HG03045 (cell line): ENCODE measurements around the gene MEPCE.
A peak's percentile ranks its signal among the peaks of the same experiment; 100 is the strongest.

Experiments used
- ATAC-seq: cut with Tn5 transposase; IDR thresholded peaks from one replicate; pipeline ENCODE4 v1.9.1; 2021; ENCODE audit warnings: mild to moderate bottlenecking, moderate library complexity; ENCODE audit not compliant: unreplicated experiment

The MEPCE gene

DNA sequence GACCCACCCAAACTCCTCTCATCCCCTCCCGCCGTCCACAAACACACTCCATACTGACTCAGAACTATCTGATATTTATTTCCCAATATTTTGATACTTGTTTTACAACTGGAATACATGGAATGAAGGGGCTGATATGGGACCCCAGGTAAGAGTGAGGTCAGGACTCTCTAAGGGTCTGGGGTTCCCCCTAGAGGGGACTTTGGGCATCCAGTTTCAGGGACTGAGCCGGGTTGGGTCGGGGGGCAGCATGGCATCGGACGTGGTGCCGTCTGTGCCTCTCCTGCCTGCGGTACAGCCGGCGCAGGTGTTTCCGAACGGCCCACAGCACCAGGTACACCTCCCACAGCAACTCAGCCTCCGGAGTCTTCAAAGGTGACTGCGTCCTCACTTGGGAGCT, 26.9 kb downstream of the MEPCE start:
- ATAC-seq: no peak

DNA sequence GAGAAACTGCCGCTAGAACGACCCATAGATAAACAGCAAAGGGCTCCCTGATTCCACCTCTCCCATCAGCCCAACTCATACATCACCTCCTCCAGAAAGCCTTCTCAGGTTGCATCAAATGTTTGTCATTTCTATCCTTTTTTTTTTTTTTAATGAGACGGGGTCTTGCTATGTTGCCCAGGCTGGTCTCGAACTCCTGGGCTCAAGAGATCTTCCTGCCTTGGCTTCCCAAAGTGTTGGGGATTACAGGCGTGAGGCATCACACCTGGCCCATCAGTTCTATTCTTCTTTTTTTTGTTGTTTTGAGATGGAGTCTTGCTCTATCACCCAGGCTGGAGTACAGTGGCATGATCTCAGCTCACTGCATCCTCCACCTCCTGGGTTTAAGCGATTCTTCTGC, 27.4 kb downstream of the MEPCE start:
- no peak for ATAC-seq

DNA sequence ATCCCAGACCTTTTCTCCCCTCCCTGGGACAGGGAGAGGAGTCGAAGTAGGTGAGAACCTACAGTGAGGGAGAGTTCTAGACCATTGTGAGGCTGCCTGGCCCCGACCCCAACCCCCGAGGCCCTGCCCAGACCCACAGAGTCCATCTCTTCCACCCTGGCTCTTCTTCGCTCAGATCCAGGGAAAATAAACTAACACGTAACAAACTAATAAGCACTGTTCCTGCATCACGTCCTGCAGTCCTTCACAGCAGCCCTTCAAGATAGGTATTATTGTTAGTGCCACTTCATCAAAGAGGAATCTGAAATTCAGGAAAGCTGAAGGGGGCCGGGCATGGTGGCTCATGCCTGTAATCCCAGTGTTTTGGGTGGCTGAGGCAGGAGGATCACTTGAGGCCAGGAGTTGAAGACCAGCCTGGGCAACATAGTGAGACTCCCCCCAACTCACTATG, 34.6 kb downstream of the MEPCE start, which contains the start of gene SPACDR:
Gene SPACDR, minus strand, starts transcription at position 51 of the 451 bp plus-strand sequence. CDS start 235 bp downstream, outside the sequence.
- ATAC-seq: no peak

DNA sequence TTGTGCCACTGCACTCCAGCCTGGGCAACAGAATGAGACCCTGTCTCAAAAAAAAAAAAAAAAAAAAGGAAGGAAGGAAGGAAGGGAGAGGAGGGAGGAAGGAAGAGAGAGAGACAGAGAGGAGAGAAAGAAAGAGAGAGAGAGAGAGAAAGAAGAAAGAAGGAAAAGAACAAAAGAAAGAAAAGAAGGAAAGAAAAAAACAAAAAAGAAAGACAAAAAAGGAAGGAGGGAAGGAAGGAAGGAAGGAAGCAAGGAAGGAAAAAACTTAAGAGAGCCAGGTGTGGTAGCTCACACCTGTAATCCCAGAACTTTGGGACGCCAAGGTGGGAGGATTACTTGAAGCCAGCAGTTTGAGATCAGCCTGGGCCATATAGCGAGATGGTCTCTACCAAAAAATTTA, 35.2 kb downstream of the MEPCE start:
- no peak for ATAC-seq

DNA sequence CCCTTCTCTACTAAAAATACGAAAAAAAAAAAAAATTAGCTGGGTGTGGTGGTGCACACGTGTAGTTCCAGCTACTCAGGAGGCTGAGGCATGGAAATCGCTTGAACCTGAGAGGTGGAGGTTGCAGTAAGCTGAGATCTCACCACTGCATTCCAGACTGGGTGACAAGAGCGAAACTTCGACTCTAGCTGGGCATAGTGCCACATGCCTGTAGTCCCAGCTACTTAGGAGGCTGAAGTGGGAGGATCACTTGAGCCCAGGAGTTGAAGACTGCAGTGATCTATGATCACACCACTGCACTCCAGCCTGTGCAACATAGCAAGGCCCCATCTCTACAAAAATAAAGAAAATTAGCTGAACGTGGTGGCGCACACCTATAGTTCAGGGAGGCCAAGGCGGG, 35.7 kb downstream of the MEPCE start:
- ATAC-seq: no peak

DNA sequence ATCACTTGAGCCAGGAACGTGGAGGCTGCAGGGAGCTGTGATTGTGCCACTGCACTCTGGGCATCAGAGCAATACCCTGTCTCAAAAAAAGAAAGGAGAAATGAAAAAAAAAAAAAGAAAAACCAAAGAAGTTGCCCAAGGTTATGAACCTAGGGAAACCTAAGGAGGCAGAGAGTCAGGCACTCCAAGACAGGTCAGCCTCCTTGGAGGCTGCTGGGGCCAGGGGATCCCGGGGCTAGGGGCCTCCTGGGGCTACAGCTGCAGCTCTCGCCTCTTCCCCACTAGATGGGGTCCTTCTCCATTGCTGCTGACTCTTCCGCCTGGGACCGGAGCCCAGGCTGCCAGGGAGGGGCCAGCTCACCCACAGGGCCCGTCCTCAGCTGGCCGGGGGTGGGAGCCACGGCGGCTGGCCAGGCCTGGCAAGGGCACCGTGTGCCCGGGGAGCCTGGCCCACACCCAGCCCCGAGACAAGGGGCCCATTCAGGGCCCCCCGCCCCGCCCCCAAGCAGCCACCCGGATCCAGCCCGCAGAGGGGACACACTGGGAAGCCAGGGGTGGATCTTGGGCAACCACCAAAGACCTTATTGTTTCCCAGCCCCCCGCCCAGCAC, 36.2 kb downstream of the MEPCE start:
- no peak for ATAC-seq

DNA sequence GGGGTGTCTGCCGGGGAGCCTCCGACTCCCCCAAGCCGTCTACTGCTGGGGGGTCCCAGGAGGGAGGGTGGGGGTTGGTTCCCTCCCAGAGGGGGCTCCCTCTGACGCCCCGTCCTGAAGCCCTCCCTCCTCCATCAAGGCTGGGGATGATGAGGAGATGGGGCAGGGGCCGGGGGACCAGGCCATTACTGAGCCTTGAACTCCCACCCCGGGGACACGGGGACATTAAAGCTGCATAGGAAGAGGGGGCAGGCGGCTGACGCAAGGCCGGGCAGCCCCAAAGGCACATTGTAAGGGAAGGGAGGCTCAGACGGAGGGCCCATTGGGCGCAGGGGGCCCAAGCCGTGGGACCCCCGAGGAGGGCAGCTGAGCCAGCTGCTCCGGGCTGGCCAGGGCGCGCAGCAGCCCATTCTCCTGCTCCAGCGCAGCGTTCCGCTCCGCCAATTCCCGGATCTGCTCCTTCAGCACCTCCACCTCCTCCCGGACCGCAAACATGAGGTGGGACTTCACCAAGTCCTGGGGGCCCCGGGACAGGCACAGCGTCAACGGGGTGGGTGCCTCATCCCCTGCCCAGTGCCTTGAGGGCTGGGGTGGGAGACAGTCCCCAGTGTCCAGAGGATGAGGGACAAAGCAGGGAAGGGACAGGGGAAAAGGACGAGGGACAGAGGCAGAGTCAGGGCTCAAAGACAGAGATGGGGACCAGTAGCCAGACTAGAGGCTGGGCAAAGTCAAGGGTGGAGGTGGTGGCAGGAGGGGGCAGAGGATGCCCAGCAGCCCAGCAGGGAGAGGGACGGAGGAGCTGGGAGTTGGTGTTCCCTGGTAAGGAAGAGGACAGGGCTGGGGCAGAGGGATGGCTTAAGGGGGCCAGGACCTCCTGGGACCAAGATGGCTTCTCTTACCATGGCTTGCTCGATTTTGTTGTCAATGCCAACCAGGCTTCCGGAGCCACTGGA, 37.3 kb downstream of the MEPCE start:
- no peak for ATAC-seq

DNA sequence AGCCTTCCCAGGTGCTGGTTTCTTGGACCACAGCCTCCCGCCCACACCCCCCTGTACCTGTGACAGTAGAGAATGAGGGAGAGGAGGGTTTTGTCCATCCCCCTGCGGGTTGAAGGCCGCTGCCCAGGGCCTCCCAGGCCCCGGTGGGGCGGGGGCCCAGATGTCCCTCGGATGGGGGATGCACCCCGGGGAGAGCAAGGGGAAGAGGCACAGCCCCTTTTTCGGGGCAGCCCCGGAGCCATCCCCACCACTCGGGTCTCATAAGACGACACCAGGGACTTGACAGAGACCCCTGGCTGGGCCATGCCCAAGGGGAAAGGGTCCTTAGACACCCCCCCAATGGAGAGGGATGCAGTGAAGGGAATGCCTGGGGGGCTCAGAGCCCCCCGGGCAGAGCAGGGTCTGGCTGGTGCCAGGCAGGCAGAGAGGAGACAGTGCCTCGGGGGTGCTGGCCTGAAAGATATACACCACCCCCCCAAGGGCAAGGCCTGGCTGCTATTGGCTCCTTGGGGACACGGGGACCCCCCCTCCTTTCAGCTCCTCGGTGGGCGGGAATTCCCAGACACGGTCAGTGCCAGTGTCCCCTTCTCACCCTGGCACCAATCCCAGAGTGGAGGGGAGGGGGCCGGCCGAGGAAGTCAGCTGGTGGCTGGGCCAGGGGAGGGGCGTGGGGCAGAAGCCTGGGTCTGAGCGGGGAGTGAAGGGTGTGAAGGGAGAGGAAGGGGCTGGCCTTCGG, 38.2 kb downstream of the MEPCE start:
- ATAC-seq: no peak

DNA sequence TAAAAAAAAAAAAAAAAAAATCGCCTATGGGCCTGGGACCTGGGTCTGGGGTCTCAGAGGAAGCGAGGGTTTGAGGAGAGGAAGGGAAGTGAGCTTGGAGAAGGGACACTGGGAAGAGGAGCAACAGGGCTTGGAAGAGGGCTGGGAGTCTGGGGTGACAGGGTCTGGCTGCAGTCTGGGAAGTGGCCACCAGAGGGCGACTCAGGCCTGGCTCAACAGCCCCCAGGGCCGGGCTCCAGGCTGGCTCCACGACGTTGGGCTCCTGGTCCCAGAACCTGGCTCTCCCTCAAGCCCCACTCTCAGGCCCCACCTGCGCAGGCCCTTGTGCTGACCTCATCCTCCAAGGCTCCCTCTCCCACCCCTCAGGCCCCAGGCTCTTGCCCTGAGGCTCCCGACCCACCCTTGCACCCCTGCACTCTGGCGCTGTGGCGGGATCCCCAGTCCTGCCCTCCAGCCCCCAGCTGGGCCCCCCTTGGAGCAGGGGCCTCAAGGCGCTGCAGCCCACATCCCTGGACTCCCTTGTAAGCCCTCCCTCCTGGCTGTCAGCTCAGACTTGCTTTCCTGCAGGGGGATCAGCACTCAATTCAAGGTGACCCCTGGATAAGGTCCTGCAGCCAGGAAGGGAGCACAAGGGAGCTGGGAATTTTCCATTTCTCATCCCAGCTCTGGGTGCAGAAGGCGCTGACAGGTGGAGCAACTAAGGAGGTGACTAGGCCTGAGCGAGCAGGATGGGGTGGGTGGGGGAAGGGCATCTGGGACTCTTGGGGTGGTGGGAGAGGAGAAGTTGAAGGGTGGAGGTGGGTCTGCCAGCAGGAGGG, 39.8 kb downstream of the MEPCE start:
- peak; percentile 61 for ATAC-seq

DNA sequence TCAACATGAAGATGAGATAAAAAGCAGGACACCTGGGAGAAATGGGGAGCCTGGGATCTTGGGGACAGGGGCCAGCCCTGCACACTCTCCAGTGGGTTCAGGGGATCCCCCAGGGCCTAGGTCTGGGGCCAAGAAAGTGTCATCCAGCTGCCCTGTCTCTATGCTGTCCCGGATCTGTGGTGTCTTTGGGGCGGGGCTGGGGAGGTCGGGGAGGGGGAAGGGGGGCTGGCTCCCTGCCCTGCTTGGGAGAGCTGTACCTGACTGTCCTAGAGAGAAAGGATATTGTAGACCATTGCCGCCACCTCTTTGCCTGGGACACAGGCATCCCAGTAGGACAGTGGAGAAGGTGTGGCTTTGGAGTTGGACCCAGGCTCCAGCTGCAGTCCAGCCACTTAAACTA, 41.4 kb downstream of the MEPCE start:
- no peak for ATAC-seq

DNA sequence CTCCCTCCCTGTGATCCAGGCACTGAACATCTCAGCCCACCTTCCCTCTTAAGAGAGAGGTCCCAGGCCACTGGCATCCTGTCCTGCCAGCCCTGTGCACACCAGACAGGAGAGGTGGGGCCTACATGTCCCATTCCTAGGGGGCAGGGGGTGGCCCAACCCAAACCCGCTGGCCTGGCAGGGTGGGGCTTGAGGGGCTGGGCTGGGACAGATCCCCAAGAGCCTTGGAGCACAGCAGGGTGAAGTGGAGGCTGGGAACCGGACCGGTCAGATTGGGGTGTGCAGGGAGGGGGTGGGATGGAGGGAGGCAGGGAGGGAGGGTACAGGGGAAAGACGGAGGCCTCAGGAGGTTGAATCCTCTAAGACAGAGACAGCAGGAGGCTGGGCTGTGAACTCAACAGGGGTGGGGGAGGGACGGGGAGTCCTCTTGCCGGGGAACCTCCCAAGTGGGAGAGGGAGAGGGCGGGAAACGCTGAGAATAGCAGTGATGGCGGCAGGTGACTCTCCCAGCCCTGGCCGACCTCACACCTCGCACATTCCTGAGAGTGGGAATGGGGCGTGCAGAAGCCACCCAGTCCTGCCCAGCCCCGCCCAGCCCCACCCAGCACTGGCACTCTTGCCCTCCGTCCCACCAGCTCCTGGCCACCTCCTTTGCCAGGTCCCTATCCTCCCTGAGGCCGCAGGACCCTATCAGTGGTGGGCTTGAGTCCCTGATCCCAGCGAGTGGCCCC, 42.7 kb downstream of the MEPCE start:
- ATAC-seq: no peak

DNA sequence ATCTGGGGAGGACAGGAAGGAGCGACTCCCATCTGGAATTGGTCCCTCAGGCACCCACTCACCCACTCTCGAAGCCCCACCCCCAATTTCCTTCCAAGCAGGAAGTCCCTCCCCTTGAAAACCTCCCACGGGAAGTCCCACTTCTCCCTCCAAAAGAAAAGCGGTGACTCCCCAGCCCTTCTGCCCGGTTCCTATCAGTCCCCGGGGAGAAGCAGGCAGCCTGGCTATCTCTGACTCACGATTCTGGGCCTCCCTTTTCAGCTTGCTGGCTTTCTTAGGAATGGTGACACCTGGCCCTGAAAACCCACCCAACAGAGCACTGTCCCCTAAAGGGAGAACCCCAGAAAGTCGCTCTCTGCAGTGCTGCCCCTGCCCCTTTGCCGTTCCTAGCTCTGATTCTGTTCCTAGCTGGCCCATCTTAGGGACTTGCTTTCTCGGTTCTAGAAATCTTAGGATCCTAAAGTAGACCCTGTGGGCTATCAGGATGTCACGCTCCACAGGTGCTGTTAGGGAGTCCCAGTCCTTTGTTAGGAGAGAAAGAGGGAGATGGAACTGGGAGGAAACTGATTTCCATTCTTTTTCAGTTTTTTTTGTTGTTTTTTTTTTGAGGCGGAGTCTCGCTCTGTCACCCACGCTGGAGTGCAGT, 43.3 kb downstream of the MEPCE start:
- ATAC-seq: no peak

DNA sequence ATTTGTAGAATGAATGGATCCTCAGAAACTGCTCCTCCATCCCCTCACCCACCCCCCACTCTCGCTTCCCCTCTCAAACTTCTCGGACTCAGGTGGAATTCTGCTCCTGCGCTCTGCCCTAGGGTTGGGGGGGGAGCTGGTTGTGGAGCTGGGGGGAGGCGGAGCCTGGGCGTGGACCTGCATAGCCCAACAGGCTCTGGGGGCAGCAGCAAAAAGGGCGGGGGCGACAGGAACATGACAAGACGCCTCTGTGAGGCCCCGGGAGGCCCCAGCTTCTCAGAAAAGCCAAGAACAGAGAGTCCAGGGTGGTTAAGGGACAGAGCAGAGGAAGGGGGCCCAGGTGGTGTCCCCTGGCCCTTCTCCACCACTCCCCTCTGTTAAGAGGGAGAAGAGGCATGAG, 45.9 kb downstream of the MEPCE start:
- ATAC-seq: no peak

DNA sequence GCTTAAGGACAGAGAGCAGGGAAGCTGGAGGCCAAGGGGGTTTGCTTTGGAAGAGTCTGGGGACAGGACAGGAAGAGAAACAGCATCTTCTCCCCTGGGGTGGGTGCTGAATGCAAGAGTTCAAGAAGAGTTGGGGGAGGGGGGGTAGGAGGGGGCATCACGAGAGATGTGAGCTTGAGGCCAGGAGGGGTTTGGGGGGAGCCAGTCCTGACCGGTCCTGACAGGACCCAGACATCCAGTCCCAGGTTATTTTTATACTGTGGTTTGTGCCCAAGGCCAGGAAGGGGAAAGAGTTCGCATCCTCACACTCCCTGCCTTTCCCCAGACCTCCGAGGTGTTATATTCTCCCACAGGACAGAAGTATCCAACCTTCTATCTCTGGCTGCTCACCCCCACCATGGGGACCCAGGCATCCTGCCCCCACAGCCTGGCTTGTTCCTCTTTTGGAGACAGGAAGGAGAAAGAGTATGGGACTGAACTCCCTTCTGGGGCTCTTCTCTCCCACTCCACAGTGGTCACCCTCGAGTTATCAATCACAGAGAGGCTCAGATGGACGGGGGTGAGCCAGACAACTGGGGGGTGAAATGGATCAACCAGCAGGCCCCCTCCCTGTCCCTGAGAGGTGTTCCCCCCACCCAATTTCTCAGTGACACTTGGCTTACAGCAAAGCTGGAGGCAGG, 46.6 kb downstream of the MEPCE start:
- ATAC-seq: no peak

DNA sequence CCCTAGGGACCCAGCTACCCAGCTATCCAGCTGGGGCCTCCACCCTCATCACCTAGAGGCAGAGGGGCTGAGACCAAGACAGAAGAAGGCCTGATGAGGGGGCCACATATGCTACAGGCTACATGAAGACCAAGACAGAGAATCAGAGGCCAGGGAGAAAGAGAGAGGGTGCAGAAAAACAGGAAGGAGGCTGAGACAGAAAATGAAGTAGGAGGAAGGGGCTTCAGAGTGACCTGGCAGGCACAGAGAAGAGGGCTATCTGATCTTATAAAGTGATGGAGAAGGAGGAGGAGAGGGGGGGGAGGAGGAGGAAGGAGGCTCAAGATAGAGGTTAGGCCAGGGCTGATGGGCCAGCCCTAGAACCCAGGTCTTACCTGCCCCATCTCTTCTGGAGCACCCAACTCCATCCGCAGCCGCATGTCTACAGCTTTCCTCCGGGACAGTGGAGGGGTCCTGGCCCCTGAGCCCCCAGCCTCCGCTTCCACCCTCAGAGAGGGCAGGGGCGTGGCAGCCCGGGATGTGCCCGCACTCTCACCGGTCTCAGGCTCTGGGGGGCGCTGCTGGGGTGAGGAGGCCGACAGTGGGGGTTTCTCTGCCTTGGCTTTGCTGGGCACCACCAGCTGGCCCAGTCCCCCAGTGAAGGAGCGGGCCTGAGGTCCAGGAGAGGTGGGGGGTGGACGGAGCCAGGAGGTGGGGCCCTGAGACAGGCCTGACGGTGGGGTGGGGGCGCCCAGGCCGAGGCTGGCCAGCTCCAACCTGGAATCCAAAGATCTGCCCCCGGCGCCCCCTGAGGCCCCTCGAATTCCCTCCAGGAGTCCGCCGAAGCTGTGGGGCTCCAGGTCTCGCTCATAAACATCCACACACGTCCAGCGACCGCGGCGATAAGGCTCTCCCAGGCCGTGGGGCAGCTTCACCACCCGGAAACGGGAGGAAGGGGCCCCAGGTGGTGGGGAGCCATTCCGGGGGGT, 47.6 kb downstream of the MEPCE start:
- no peak for ATAC-seq

DNA sequence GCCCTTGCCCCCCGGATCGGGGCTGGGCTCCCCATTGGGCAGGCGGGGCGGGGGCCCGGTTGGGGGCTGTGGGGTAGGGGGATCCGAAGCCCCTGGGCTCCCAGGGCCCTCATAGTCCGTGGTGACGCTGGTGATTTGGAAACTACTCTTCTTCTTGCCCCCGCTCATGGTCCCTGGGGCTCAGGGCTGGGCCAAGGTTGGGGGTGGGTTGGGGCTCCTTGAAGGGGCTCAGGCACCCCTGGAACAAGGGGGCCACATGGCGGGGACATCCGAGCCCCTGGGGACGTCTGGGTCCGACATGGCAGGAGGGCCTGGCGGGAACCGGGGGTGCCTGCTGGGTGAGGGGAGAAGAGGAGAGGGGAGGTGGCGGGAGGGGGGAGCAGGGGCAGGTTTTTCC, 48.2 kb downstream of the MEPCE start:
- ATAC-seq: no peak

DNA sequence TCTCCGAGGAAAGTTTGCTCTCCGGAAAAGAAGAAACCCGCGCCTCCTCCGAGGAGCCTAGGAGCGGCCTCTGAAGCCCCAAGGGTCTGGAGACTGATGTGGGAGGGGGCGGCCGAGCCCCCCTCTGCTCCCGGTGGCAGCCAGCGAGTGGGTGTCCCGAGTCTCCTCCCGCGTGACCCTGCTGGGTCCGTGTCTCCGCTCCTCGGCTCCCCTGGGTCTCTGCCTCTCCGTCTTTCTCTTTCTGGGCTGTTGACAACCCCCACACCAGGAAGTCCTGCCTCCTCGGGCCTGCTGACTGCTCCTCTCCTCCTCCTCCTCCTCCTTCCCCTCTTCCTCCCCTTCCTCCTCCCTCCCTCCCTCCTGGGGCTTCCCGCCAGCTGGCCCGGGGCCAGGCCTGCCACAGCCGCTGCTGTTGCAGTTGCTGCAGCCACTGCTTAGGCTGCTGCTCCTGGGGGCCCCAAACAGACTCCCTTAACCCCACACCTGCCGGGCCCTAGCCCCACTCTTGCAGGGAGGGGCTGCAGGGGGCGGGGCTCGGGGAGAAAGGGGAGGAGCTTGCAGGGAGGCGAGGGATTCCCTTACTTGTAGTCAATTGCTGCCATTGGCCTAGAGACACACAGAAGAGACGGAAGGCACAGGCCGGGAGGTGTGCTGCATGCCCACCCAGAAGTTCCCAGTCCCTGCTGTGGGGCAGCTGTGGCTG, 49.5 kb downstream of the MEPCE start, which contains the start of gene TSC22D4:
Gene TSC22D4, minus strand, starts transcription at position 257 of the 703 bp plus-strand sequence. CDS start 1,176 bp downstream, outside the sequence.
- ATAC-seq: peak; percentile 52
